GM12873 (cell line): Measurements from ENCODE around the gene CFAP53.

Experiments used
- TF ChIP-seq, protein P1 (sequence below): IDR thresholded peaks from 2 replicates; pipeline ENCODE4 v1.5.1; 2012; ENCODE audit warnings: low read depth, mild to moderate bottlenecking, moderate library complexity, low read length, control low read depth; ENCODE audit not compliant: insufficient read depth; ENCODE audit errors: missing control alignments

CFAP53 gene

DNA sequence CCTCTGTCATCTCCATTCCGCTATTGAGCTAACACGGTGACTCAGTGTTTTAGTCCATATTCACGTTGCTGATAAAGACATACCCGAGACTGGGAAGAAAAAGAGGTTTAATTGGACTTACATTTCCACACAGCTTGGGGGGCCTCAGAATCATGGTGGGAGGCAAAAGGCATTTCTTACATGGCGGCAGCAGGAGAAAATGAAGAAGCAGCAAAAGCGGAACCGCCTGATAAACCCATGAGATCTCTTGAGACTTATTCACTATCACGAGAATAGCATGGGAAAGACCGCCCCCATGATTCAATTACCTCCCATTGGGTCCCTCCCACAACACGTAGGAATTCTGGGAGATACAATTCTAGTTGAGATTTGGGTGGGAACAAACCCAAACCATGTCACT is 43.8 kb upstream of the CFAP53 start:
- TF ChIP-seq, protein P1, sequence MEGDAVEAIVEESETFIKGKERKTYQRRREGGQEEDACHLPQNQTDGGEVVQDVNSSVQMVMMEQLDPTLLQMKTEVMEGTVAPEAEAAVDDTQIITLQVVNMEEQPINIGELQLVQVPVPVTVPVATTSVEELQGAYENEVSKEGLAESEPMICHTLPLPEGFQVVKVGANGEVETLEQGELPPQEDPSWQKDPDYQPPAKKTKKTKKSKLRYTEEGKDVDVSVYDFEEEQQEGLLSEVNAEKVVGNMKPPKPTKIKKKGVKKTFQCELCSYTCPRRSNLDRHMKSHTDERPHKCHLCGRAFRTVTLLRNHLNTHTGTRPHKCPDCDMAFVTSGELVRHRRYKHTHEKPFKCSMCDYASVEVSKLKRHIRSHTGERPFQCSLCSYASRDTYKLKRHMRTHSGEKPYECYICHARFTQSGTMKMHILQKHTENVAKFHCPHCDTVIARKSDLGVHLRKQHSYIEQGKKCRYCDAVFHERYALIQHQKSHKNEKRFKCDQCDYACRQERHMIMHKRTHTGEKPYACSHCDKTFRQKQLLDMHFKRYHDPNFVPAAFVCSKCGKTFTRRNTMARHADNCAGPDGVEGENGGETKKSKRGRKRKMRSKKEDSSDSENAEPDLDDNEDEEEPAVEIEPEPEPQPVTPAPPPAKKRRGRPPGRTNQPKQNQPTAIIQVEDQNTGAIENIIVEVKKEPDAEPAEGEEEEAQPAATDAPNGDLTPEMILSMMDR = no peak

DNA sequence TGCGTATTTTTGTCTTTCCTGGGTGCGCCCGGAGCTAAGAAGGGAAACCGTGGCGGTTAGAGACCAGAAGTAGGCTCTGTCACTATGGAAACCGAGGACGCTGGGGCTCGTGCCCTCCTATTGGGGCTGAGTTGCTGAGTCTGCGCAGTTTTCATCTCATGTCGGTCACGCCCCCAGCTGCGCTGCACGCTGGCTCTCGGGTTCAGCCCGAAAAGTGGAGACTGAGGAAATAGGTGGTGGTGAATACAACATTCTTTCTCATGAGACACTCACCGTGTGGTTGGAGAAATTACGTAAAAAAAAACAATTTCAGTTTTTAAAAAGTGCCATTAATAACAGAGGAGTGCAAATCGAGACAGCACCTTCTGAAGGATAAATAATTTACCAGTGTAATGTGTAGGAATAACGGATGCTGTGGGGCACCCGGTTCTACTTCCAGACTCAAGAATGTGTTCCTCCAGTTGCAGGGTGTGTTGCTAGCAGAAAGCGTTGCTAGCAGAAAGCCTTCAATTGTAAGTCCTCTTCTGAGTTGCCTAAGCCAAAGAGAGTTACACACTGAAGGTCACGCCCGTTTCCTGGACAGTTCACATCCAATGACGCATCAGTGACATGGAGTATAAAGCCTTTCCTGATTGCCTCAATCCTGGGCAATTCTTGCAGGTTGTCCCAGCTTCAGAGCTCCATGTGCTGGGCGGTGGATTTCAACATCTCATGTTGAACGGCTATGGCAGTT is 41.6 kb upstream of the CFAP53 start:
- TF ChIP-seq, protein P1 = no peak

DNA sequence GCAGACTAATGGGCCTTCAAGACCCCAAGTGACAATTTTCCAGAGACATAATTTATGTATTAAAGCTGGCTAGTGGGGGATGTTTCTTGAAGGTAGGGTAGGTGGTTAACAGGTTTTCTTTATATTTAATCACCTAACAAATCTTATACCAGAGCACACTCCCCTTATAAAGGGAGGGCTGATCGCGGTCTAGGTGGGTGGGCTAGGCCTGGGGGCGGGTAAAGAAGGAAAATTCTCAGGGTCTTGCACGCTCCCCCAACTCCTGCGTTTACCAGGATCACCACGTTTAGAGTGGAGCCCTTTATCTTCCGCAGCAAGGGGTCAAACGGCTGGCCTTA is 41.1 kb upstream of the CFAP53 start:
- TF ChIP-seq, protein P1 = no peak

DNA sequence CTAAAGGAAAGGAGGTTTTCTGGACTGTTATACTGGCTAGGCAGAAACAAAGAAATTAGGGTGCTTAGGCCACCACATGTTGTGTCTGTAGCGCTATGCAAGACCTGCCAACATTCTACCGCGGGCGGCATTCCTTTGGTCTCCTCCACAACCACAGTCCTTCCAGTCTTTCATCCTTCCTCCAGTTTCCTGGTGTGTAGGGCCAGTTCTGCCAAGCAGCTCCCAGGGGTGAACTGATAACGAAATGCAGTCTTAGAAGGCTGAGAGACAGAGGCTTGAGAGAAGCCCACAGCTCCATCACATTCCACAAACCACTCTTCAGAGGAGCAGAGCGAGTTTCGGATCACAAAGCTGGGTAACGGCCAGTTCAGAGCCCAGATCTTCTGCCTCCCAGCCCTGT is 40.6 kb upstream of the CFAP53 start:
- TF ChIP-seq, protein P1 = no peak

DNA sequence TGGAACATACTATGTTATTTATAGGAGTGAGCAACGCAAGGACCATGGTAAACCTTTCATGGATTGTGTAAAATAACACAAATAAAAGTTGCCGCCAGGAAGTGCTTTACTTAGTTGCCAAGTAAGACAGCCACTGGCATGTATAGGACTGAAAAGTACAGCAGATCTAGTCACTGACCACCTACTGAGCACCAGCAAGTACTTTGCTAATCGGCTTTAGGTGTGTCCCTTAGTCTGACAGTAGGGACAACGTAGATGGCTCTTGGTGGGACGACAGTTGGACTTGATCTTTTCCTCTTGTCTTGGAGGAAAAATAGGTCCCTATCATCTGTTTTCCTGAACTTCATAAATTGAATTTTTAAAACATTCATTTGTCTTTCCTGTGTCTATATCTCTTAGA is 34.8 kb upstream of the CFAP53 start:
- TF ChIP-seq, protein P1 = no peak

DNA sequence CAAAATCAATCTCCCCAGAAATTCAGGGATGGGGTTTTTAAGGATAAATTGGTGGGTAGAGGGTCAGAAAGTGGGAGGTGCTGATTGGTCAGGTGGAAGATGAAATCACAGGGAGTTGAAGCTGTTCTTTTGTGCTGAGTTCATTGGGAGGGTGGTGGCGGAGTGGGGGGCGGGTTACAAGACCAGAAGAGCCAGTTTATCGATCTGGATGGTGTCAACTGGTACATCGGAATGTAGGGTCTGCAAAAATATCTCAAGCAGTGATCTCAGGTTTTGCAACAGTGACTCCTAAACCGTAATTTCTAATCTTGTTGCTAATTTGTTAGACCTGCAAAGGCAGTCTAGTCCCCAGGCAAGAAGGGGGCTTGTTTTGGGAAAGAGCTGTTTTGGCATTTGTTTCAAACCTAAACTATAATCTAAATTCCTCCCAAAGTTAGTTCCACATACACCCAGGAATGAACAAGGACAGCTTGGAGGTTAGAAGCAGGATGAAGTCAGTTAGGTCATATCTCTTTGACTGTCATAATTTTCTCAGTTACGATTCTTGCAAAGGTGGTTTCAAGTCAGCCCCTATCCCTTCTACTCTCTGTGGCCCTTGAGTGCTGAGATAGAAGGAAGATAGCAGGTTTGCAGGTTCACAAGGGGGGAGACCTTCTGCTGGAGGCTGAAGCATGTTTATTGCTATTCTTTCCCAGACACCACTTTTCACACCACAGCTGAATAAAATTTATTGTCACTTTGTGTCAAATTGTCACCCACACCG is 33.5 kb upstream of the CFAP53 start:
- TF ChIP-seq, protein P1 = no peak

DNA sequence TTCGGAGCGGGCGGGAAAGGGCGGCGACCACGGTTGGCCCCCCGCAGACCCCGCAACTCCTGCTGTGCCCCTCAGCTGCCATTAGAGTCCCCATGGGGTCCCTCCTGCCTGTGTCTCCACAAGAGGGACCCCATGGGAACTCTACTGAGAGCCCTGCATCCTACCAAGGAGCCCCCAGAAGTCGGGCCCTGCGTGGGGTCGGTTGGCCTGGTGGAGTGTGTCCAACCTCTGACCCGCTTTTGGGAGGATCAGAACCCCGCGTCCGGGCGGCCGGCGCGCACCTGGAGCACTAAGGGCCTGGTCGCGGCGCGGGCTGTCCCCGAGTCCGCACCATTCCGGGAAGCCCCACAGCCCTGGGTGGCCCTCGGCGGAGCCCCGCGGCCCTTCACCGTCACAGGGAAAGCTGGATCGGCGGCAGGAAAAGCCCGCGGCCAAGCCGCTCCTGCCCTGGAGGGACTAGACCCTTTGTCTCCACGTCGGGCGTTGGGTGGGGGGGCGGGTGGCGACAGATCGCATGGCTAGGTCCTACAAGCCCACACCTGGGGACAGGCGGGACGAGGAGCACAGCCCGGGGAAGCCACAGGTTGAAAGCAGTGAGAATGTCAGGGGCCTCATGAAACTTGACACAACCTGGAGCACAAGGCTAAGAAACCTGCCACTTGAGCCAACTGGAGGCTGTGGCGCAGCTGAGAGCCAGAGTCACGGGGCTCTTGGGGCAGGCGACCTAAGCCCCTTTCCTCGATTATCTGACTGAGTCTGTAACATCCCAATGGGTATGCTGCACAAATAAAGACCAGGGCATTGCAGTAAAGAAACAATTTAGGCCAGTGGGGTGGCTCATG is 32.4 kb upstream of the CFAP53 start:
- TF ChIP-seq, protein P1 = no peak
